Activated T-helper 2 cell treated with anti-CD3 and anti-CD28 coated beads, Interferon-gamma antibody, Interleukin-2, Interleukin-4, amounts not matched to agents 10 μg/mL and 5 μg/mL and 100 μg/mL, durations not matched to agents 14 hours and 24 hours and 36 hours (primary cell): ENCODE results near the gene MED12. TPM values are rescaled to one million over a fixed set of nuclear protein-coding genes. Genes with fewer than 3 reads are reported as not detected.
A peak's percentile ranks its signal among the peaks of the same experiment; 100 is the strongest.

Source experiments
- DNase-seq: peaks from one replicate; pipeline ENCODE4 v3.0.0; 2021; ENCODE audit warnings: low spot score
- H3K27ac Mint-ChIP-seq: one replicate; pipeline ENCODE4 v1.8.0; 2021; ENCODE audit warnings: mixed read lengths
- H3K27me3 Mint-ChIP-seq: one replicate; pipeline ENCODE4 v1.8.0; 2021; ENCODE audit warnings: low read depth, mixed read lengths
- H3K36me3 Mint-ChIP-seq: one replicate; pipeline ENCODE4 v1.8.0; 2021; ENCODE audit warnings: low read depth, mixed read lengths
- H3K4me1 Mint-ChIP-seq: one replicate; pipeline ENCODE4 v1.8.0; 2021; ENCODE audit warnings: low read depth, mixed read lengths
- H3K4me3 Mint-ChIP-seq: one replicate; pipeline ENCODE4 v1.8.0; 2021; ENCODE audit warnings: low read depth, mild to moderate bottlenecking, moderate library complexity, mixed read lengths
- H3K9me3 Mint-ChIP-seq: one replicate; pipeline ENCODE4 v1.8.0; 2021; ENCODE audit warnings: mixed read lengths
- intact Hi-C: fragments of 100-400 bp; cut with micrococcal nuclease; formaldehyde crosslinking; loops from one replicate; pipeline ENCODE4 v1.15.1; 2023
- total RNA-seq: library from RNA; stranded (reverse); gene quantifications from 2 replicates; pipeline ENCODE4 v1.2.3, GENCODE V29; 2022

Gene MED12
- total RNA-seq, 1 donor from 2014 or later, result 71.1 TPM

- DNase-seq, result no peak
- Mint-ChIP-seq H3K4me1 (peaks cover 1% of the 10 kb centered on the region), H3K27me3 (no peaks in the 10 kb centered on the region), H3K27ac (no peak overlapping the region), H3K9me3 (no peaks in the 10 kb centered on the region), H3K4me3 (no peak overlapping the region), H3K36me3 (peaks cover 7% of the 10 kb centered on the region)
- intact Hi-C loops, result no loop called here
Measured at GRCh38 chrX:71154196-71154595, 35.8 kb downstream of the MED12 start.

GRCh38 chrX:71154641-71155040 lies 36.2 kb downstream of the MED12 start:
- peaks cover 7% of the 10 kb centered on the region for H3K36me3 Mint-ChIP-seq
- intact Hi-C loops, result no loop called here
- H3K9me3 Mint-ChIP-seq, result no peaks in the 10 kb centered on the region
- H3K27me3 Mint-ChIP-seq, result no peaks in the 10 kb centered on the region
- no peak for DNase-seq
- H3K27ac Mint-ChIP-seq, result no peak overlapping the region
- no peak overlapping the region for H3K4me3 Mint-ChIP-seq
- H3K4me1 Mint-ChIP-seq, result peaks cover 1% of the 10 kb centered on the region

DNA sequence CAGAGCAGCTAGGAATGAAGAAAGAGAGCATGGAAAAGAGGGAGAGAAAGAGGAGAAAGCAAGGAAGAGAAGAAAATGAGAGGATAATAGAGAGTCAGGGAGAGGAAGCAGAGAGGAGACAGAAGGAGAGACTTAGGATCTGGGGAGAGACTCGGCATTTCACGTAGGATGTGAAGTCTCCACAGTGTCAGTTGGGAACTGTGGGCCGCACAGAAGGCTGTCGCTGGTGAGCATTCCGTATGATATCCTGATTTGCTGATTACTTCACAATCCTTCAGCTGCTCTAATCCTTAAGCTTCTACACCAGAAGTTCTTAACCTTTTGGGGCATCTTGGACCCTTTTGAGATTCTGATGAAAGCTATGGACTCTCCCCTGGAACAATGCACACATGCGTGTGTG lies 40.2 kb downstream of the MED12 start:
- DNase-seq, result no peak
- intact Hi-C loops, result no loop called here
- no peaks in the 10 kb centered on the region for H3K9me3 Mint-ChIP-seq
- peaks cover 1% of the 10 kb centered on the region for H3K4me1 Mint-ChIP-seq
- no peaks in the 10 kb centered on the region for H3K27me3 Mint-ChIP-seq
- H3K36me3 Mint-ChIP-seq, result peaks cover 10% of the 10 kb centered on the region
- H3K4me3 Mint-ChIP-seq, result no peak overlapping the region
- no peak overlapping the region for H3K27ac Mint-ChIP-seq

DNA sequence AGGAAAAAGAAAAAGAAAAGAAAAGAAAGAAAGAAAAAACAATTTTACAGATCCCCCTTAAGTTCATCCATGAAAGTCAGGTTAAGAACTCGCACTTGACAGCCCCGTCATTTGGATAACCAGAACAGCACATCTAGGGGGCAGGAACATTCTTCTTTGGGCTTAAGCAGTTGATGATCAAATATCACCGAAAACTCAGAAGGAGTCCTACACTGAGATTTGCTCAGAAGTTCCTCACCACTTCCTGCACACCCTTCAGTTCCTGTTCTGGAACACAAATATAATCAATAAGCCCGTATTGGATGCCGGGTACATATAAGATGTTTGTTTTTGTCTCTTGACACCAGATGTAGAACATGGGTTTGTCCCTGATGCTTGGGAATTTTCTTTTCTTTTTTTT lies 40.9 kb downstream of the MED12 start:
- Mint-ChIP-seq H3K9me3 (no peaks in the 10 kb centered on the region), H3K4me3 (no peak overlapping the region), H3K36me3 (peaks cover 10% of the 10 kb centered on the region), H3K27ac (no peak overlapping the region), H3K27me3 (no peaks in the 10 kb centered on the region), H3K4me1 (peaks cover 1% of the 10 kb centered on the region)
- DNase-seq, result no peak
- intact Hi-C loops, result no loop called here

DNA sequence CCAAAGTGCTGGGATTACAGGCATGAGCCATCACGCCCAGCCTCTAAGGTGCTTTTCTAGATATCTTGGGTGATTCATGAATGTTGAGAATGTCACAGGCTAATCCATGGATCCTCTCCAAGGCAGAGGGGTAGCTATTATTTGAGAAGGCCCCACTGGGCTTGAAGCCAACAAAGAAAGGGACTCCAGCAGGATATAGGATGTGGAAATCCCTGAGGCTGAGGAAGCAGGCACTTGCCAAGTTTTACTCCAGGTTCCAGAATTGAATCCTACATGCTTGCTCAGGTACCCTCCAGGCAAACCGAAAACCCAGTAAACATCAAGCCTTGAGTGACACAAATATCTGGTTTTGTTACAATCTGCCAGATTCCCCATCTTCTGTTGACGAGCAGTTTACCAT lies 42.1 kb downstream of the MED12 start:
- Mint-ChIP-seq H3K27me3 (no peaks in the 10 kb centered on the region), H3K27ac (no peak overlapping the region), H3K4me3 (no peak overlapping the region), H3K36me3 (peaks cover 10% of the 10 kb centered on the region), H3K9me3 (no peaks in the 10 kb centered on the region), H3K4me1 (peaks cover 1% of the 10 kb centered on the region)
- no peak for DNase-seq
- intact Hi-C loops, result no loop called here

DNA sequence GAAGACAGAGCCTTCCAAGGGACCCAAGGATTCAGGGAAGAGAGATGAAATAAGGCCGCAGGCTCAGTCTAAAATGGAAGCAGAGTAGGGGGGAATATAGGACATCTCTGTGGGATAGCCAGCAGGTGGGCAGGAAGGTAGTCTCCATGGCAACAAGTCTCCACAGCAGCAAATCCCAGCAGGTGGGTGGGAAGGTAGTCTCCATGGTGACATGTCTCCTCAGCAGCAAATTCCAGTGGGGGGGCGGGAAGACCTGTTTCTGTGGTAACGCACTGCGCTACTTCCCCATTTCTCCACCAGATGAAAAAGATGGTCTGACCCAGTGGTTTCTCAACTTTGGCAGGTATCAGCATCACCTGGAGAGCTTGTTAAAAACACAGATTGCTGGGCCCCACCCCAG lies 44.6 kb downstream of the MED12 start:
- no peaks in the 10 kb centered on the region for H3K9me3 Mint-ChIP-seq
- H3K4me3 Mint-ChIP-seq, result no peak overlapping the region
- H3K36me3 Mint-ChIP-seq, result peaks cover 14% of the 10 kb centered on the region
- no peak for DNase-seq
- no peaks in the 10 kb centered on the region for H3K27me3 Mint-ChIP-seq
- H3K27ac Mint-ChIP-seq, result no peak overlapping the region
- H3K4me1 Mint-ChIP-seq, result peaks cover 1% of the 10 kb centered on the region
- intact Hi-C loops, result no loop called here

- H3K9me3 Mint-ChIP-seq, result no peaks in the 10 kb centered on the region
- DNase-seq, result no peak
- H3K4me1 Mint-ChIP-seq, result no peaks in the 10 kb centered on the region
- H3K4me3 Mint-ChIP-seq, result no peak overlapping the region
- peaks cover 11% of the 10 kb centered on the region for H3K36me3 Mint-ChIP-seq
- no peaks in the 10 kb centered on the region for H3K27me3 Mint-ChIP-seq
- H3K27ac Mint-ChIP-seq, result no peak overlapping the region
- intact Hi-C loops, result no loop called here
Measured at GRCh38 chrX:71164071-71164470, 45.7 kb downstream of the MED12 start.

GRCh38 chrX:71166461-71166860 lies 48.1 kb downstream of the MED12 start:
- intact Hi-C loops, result no loop called here
- H3K27ac Mint-ChIP-seq, result no peak overlapping the region
- no peak for DNase-seq
- H3K27me3 Mint-ChIP-seq, result no peaks in the 10 kb centered on the region
- H3K36me3 Mint-ChIP-seq, result peaks cover 13% of the 10 kb centered on the region
- H3K9me3 Mint-ChIP-seq, result no peaks in the 10 kb centered on the region
- H3K4me1 Mint-ChIP-seq, result peaks cover 2% of the 10 kb centered on the region
- no peak overlapping the region for H3K4me3 Mint-ChIP-seq

DNA sequence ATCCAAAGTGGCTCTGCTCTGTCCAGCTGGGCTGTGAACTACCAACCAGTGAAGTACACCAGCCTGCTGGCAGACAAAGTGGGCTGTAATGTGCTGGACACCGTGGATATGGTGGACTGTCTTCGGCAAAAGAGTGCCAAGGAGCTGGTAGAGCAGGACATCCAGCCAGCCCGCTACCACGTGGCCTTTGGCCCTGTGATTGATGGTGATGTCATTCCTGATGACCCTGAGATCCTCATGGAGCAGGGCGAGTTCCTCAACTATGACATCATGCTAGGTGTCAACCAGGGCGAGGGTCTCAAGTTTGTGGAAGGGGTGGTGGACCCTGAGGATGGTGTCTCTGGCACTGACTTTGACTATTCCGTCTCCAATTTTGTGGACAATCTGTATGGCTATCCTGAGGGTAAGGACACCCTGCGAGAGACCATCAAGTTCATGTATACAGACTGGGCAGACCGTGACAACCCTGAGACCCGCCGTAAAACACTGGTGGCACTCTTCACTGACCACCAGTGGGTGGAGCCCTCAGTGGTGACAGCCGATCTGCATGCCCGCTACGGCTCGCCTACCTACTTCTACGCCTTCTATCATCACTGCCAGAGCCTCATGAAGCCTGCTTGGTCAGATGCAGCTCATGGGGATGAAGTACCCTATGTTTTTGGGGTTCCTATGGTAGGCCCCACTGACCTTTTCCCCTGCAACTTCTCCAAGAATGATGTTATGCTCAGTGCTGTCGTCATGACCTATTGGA lies 48.8 kb downstream of the MED12 start:
- intact Hi-C loops, result no loop called here
- Mint-ChIP-seq H3K4me1 (peaks cover 4% of the 10 kb centered on the region), H3K27ac (no peak overlapping the region), H3K9me3 (no peaks in the 10 kb centered on the region), H3K36me3 (peaks cover 16% of the 10 kb centered on the region), H3K4me3 (no peak overlapping the region), H3K27me3 (no peaks in the 10 kb centered on the region)
- no peak for DNase-seq

- no peak overlapping the region for H3K27ac Mint-ChIP-seq
- no peak for DNase-seq
- peaks cover 24% of the 10 kb centered on the region for H3K36me3 Mint-ChIP-seq
- intact Hi-C loops, result no loop called here
- no peaks in the 10 kb centered on the region for H3K27me3 Mint-ChIP-seq
- peaks cover 4% of the 10 kb centered on the region for H3K4me1 Mint-ChIP-seq
- no peak overlapping the region for H3K4me3 Mint-ChIP-seq
- no peaks in the 10 kb centered on the region for H3K9me3 Mint-ChIP-seq
Measured at GRCh38 chrX:71168134-71168533, 49.7 kb downstream of the MED12 start.

DNA sequence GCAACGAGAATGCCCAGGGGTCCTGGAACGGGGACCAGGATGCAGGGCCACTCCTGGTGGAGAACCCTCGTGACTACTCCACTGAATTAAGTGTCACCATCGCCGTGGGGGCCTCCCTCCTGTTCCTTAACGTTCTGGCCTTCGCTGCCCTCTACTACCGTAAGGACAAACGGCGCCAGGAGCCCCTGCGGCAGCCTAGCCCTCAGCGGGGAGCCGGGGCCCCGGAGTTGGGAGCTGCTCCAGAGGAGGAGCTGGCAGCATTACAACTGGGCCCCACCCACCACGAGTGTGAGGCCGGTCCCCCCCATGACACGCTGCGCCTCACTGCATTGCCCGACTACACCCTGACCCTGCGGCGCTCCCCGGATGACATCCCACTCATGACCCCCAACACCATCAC lies 51.2 kb downstream of the MED12 start:
- intact Hi-C loops, result no loop called here
- no peak overlapping the region for H3K4me3 Mint-ChIP-seq
- no peak overlapping the region for H3K27ac Mint-ChIP-seq

GRCh38 chrX:71170660-71171059 lies 52.3 kb downstream of the MED12 start:
- no peak overlapping the region for H3K27ac Mint-ChIP-seq
- no peak overlapping the region for H3K4me3 Mint-ChIP-seq
- H3K36me3 Mint-ChIP-seq, result peaks cover 39% of the 10 kb centered on the region
- intact Hi-C loops, result no loop called here
- no peak for DNase-seq
- no peaks in the 10 kb centered on the region for H3K9me3 Mint-ChIP-seq
- H3K27me3 Mint-ChIP-seq, result no peaks in the 10 kb centered on the region
- H3K4me1 Mint-ChIP-seq, result peaks cover 6% of the 10 kb centered on the region

More for the DNA sequence above, 51.2 kb downstream of the MED12 start:
- Mint-ChIP-seq H3K36me3 (peaks cover 35% of the 10 kb centered on the region), H3K9me3 (no peaks in the 10 kb centered on the region), H3K4me1 (peaks cover 4% of the 10 kb centered on the region), H3K27me3 (no peaks in the 10 kb centered on the region)
- DNase-seq, result no peak

GRCh38 chrX:71171110-71171801 lies 52.9 kb downstream of the MED12 start:
- Mint-ChIP-seq H3K27ac (peak overlapping the region; percentile 28), H3K36me3 (peaks cover 39% of the 10 kb centered on the region), H3K27me3 (no peaks in the 10 kb centered on the region), H3K4me3 (no peak overlapping the region), H3K4me1 (peaks cover 6% of the 10 kb centered on the region), H3K9me3 (no peaks in the 10 kb centered on the region)
- intact Hi-C loops, result no loop called here
- DNase-seq, result no peak
